Ishikawa (cell line): ENCODE results near the gene AP4S1.

Experiments
- CEBPB ChIP-seq: IDR thresholded peaks from 2 replicates; pipeline ENCODE4 v1.6.1; 2012
- CREB1 ChIP-seq: IDR thresholded peaks from 2 replicates; pipeline ENCODE4 v1.6.1; 2012; ENCODE audit warnings: low read depth
- EGR1 ChIP-seq: IDR thresholded peaks from 2 replicates; pipeline ENCODE4 v1.6.1; 2012
- EP300 ChIP-seq: IDR thresholded peaks from 2 replicates; pipeline ENCODE4 v1.6.1; 2012; ENCODE audit warnings: borderline replicate concordance
- FOXM1 ChIP-seq: IDR thresholded peaks from 2 replicates; pipeline ENCODE4 v1.6.1; 2012; ENCODE audit warnings: low read depth, borderline replicate concordance
- MAX ChIP-seq: IDR thresholded peaks from 2 replicates; pipeline ENCODE4 v1.6.1; 2012
- NFIC ChIP-seq: IDR thresholded peaks from 2 replicates; pipeline ENCODE4 v1.6.1; 2012
- RAD21 ChIP-seq: IDR thresholded peaks from 2 replicates; pipeline ENCODE4 v1.6.1; 2012; ENCODE audit warnings: low read depth
- REST ChIP-seq: IDR thresholded peaks from 2 replicates; pipeline ENCODE4 v1.6.1; 2012; ENCODE audit warnings: low read depth, mild to moderate bottlenecking
- TAF1 ChIP-seq: IDR thresholded peaks from 2 replicates; pipeline ENCODE4 v1.6.1; 2012; ENCODE audit warnings: low read depth, mild to moderate bottlenecking
- TCF12 ChIP-seq: IDR thresholded peaks from 2 replicates; pipeline ENCODE4 v1.6.1; 2012; ENCODE audit warnings: low read depth
- TEAD4 ChIP-seq: IDR thresholded peaks from 2 replicates; pipeline ENCODE4 v1.6.1; 2012
- USF1 ChIP-seq: IDR thresholded peaks from 2 replicates; pipeline ENCODE4 v1.6.1; 2012
- YY1 ChIP-seq: IDR thresholded peaks from 2 replicates; pipeline ENCODE4 v1.6.1; 2012; ENCODE audit warnings: low read depth
- ZBTB7A ChIP-seq: IDR thresholded peaks from 2 replicates; pipeline ENCODE4 v1.6.1; 2012; ENCODE audit warnings: low read depth

AP4S1 gene

GRCh38 chr14:31075144-31075543 is 49.7 kb downstream of the AP4S1 start:
- TF ChIP-seq TAF1 (no peak), CREB1 (no peak), ZBTB7A (no peak), TEAD4 (no peak), REST (no peak), TCF12 (no peak), EP300 (no peak), NFIC (no peak), USF1 (no peak), RAD21 (no peak), FOXM1 (no peak), CEBPB (no peak), MAX (no peak), YY1 (no peak), EGR1 (no peak)

- no peak for TF ChIP-seq REST
- TF ChIP-seq RAD21: no peak
- no peak for TF ChIP-seq EGR1
Measured at GRCh38 chr14:31078766-31079165, 53.3 kb downstream of the AP4S1 start.

- TF ChIP-seq USF1 (no peak), CREB1 (no peak), YY1 (no peak), TCF12 (no peak), CEBPB (no peak), TEAD4 (no peak), TAF1 (no peak), NFIC (no peak), REST (no peak), EGR1 (no peak), MAX (no peak), RAD21 (no peak), FOXM1 (no peak)
Measured at GRCh38 chr14:31080056-31080455, 54.6 kb downstream of the AP4S1 start.

GRCh38 chr14:31080484-31080883 is 55.0 kb downstream of the AP4S1 start:
- TF ChIP-seq TEAD4: no peak
- TF ChIP-seq TAF1: no peak
- TF ChIP-seq CEBPB: no peak
- TF ChIP-seq USF1: no peak
- no peak for TF ChIP-seq ZBTB7A
- TF ChIP-seq TCF12: no peak
- no peak for TF ChIP-seq REST
- no peak for TF ChIP-seq FOXM1
- no peak for TF ChIP-seq EGR1
- TF ChIP-seq EP300: no peak
